Neural cell (in vitro differentiated cells): ENCODE results near the gene ROPN1B. TPM values are rescaled to one million over a fixed set of nuclear protein-coding genes. Genes with fewer than 3 reads are reported as not detected.

Experiments used
- H2AFZ ChIP-seq: fragments of 200-600, 300-800 bp; sonication (generic), shearing (Covaris generic); 2 replicates; pipeline ENCODE4 v1.6.0; 2014; ENCODE audit warnings: low read depth, mild to moderate bottlenecking, antibody characterized with exemption, low read length, moderate library complexity
- H3F3A ChIP-seq: fragments of 200-600 bp; shearing (Covaris generic); 2 replicates; pipeline ENCODE4 v1.6.1; 2016; ENCODE audit warnings: mild to moderate bottlenecking, moderate library complexity, mixed read lengths, antibody characterized with exemption, low read length; ENCODE audit not compliant: insufficient read depth, poor library complexity, severe bottlenecking
- H3K27ac ChIP-seq: fragments of 200-600, 300-800 bp; sonication (generic), shearing (Covaris generic); 2 replicates; pipeline ENCODE4 v1.5.1; 2014; ENCODE audit warnings: mild to moderate bottlenecking, low read length, moderate library complexity
- H3K27me3 ChIP-seq: fragments of 300-800, 200-600 bp; sonication (generic), shearing (Covaris generic); 2 replicates; pipeline ENCODE4 v1.6.0; 2014; ENCODE audit warnings: mild to moderate bottlenecking, low read depth, low read length, moderate library complexity; ENCODE audit not compliant: insufficient read depth
- H3K36me3 ChIP-seq: fragments of 300-800, 200-600 bp; sonication (generic), shearing (Covaris generic); 2 replicates; pipeline ENCODE4 v1.5.1; 2014; ENCODE audit warnings: mild to moderate bottlenecking, antibody characterized with exemption, low read length, moderate library complexity; ENCODE audit not compliant: insufficient read depth
- H3K4me2 ChIP-seq: fragments of 300-800, 200-600 bp; sonication (generic), shearing (Covaris generic); 2 replicates; pipeline ENCODE4 v1.6.0; 2014; ENCODE audit warnings: mild to moderate bottlenecking, low read length
- H3K4me3 ChIP-seq: fragments of 300-800, 200-600 bp; sonication (generic), shearing (Covaris generic); 2 replicates; pipeline ENCODE4 v1.5.1; 2014; ENCODE audit warnings: mild to moderate bottlenecking, low read length, moderate library complexity
- H3K79me2 ChIP-seq: fragments of 200-600 bp; shearing (Covaris generic); replicated peaks from 2 replicates; pipeline ENCODE4 v1.6.0; 2014; ENCODE audit warnings: mild to moderate bottlenecking, low read length, moderate library complexity; ENCODE audit not compliant: insufficient read depth
- H3K9ac ChIP-seq: fragments of 300-800, 200-600 bp; sonication (generic), shearing (Covaris generic); 2 replicates; pipeline ENCODE4 v1.6.1; 2016; ENCODE audit warnings: mild to moderate bottlenecking, low read length, mixed read lengths
- H3K9me2 ChIP-seq: fragments of 200-600 bp; shearing (Covaris generic); 2 replicates; pipeline ENCODE4 v1.6.1; 2016; ENCODE audit warnings: mild to moderate bottlenecking, low read length, mixed read lengths; ENCODE audit not compliant: insufficient read depth
- H3K9me3 ChIP-seq: fragments of 200-600, 300-800 bp; sonication (generic), shearing (Covaris generic); 2 replicates; pipeline ENCODE4 v1.6.1; 2016; ENCODE audit warnings: mild to moderate bottlenecking, mixed run types, low read length, moderate library complexity, mixed read lengths
- H4K20me1 ChIP-seq: fragments of 200-600 bp; shearing (Covaris generic); 2 replicates; pipeline ENCODE4 v1.6.1; 2016; ENCODE audit warnings: mild to moderate bottlenecking, mixed run types; ENCODE audit not compliant: insufficient read depth
- CTCF ChIP-seq: fragments of 450-650 bp; IDR thresholded peaks from 2 replicates; pipeline ENCODE4 v1.5.1; 2014; ENCODE audit warnings: antibody characterized with exemption, mild to moderate bottlenecking, moderate library complexity; ENCODE audit not compliant: poor library complexity, severe bottlenecking
- EP300 ChIP-seq: fragments of 450-650 bp; conservative IDR thresholded peaks from 2 replicates; pipeline ENCODE4 v1.6.1; 2014; ENCODE audit warnings: antibody characterized with exemption, mild to moderate bottlenecking, moderate library complexity; ENCODE audit not compliant: poor library complexity, severe bottlenecking
- EZH2 ChIP-seq: fragments of 200-600, 300-800 bp; shearing (Covaris generic), sonication (generic); IDR thresholded peaks from 2 replicates; pipeline ENCODE4 v1.6.1; 2014; ENCODE audit warnings: antibody characterized with exemption, low read length, borderline replicate concordance, mild to moderate bottlenecking; ENCODE audit not compliant: insufficient read depth, poor library complexity, severe bottlenecking
- MXI1 ChIP-seq: fragments of 450-650 bp; conservative IDR thresholded peaks from 2 replicates; pipeline ENCODE4 v1.6.1; 2014; ENCODE audit warnings: antibody characterized with exemption, mild to moderate bottlenecking; ENCODE audit not compliant: poor library complexity, severe bottlenecking
- POLR2AphosphoS5 ChIP-seq: IDR thresholded peaks from 2 replicates; pipeline ENCODE4 v1.6.1; 2012
- RAD21 ChIP-seq: fragments of 450-650 bp; conservative IDR thresholded peaks from 2 replicates; pipeline ENCODE4 v1.6.1; 2014; ENCODE audit warnings: antibody characterized with exemption, mild to moderate bottlenecking, moderate library complexity
- REST ChIP-seq: IDR thresholded peaks from 2 replicates; pipeline ENCODE4 v1.6.1; 2012; ENCODE audit warnings: borderline replicate concordance
- SMC3 ChIP-seq: fragments of 450-650 bp; conservative IDR thresholded peaks from 2 replicates; pipeline ENCODE4 v1.6.1; 2014; ENCODE audit warnings: antibody characterized with exemption, mild to moderate bottlenecking, moderate library complexity; ENCODE audit not compliant: poor library complexity
- TAF1 ChIP-seq: IDR thresholded peaks from 2 replicates; pipeline ENCODE4 v1.6.1; 2012; ENCODE audit warnings: low read depth
- polyA plus RNA-seq: library from polyadenylated mRNA; depleted of rRNA; stranded (reverse); fragments of >200 nt; gene quantifications from 2 replicates; pipeline ENCODE4 v1.2.3, GENCODE V29; 2014

ROPN1B gene
- polyA plus RNA-seq, 1 donor from 2014 or later: 0.11 TPM

- Histone ChIP-seq H3K4me2 (no peak overlapping the region), H3K9ac (no peak overlapping the region), H3K79me2 (no peaks in the 10 kb centered on the region), H4K20me1 (no peaks in the 10 kb centered on the region), H3K9me3 (no peaks in the 10 kb centered on the region), H3F3A (no peaks in the 10 kb centered on the region), H3K4me3 (no peak overlapping the region), H3K27ac (no peak overlapping the region), H3K9me2 (no peaks in the 10 kb centered on the region), H2AFZ (no peak overlapping the region), H3K27me3 (no peaks in the 10 kb centered on the region), H3K36me3 (no peaks in the 10 kb centered on the region)
- no peak for TF ChIP-seq MXI1
- no peak for TF ChIP-seq TAF1
- TF ChIP-seq REST: no peak
- TF ChIP-seq POLR2AphosphoS5: no peak
- no peak for TF ChIP-seq EZH2
- no peak for TF ChIP-seq RAD21
- no peak for TF ChIP-seq SMC3
- no peak for TF ChIP-seq CTCF
- no peak for TF ChIP-seq EP300
Measured at GRCh38 chr3:126018545-126018944, 49.6 kb downstream of the ROPN1B start.

GRCh38 chr3:126018995-126019394 lies 50.0 kb downstream of the ROPN1B start:
- H3K36me3 ChIP-seq: no peaks in the 10 kb centered on the region
- no peak overlapping the region for H2AFZ ChIP-seq

GRCh38 chr3:126019683-126020082 lies 50.7 kb downstream of the ROPN1B start:
- H3K9me3 ChIP-seq: no peaks in the 10 kb centered on the region
- H3K9ac ChIP-seq: no peak overlapping the region
- H3K4me2 ChIP-seq: no peak overlapping the region
- no peaks in the 10 kb centered on the region for H4K20me1 ChIP-seq
- no peaks in the 10 kb centered on the region for H3K9me2 ChIP-seq
- TF ChIP-seq REST: no peak
- no peak for TF ChIP-seq RAD21
- no peak for TF ChIP-seq EP300
- no peak for TF ChIP-seq MXI1
- TF ChIP-seq EZH2: no peak
- TF ChIP-seq SMC3: no peak
- TF ChIP-seq CTCF: no peak
- TF ChIP-seq POLR2AphosphoS5: no peak
- no peak for TF ChIP-seq TAF1
- H2AFZ ChIP-seq: no peak overlapping the region
- no peaks in the 10 kb centered on the region for H3K79me2 ChIP-seq
- H3K36me3 ChIP-seq: no peaks in the 10 kb centered on the region
- H3K27me3 ChIP-seq: no peaks in the 10 kb centered on the region
- no peak overlapping the region for H3K4me3 ChIP-seq
- no peak overlapping the region for H3K27ac ChIP-seq
- no peaks in the 10 kb centered on the region for H3F3A ChIP-seq

More at GRCh38 chr3:126018995-126019394, 50.0 kb downstream of the ROPN1B start:
- TF ChIP-seq RAD21 (no peak), EZH2 (no peak)
- Histone ChIP-seq H4K20me1 (no peaks in the 10 kb centered on the region), H3K4me3 (no peak overlapping the region), H3K27ac (no peak overlapping the region), H3K4me2 (no peak overlapping the region), H3K79me2 (no peaks in the 10 kb centered on the region), H3K27me3 (no peaks in the 10 kb centered on the region), H3F3A (no peaks in the 10 kb centered on the region), H3K9me3 (no peaks in the 10 kb centered on the region), H3K9ac (no peak overlapping the region), H3K9me2 (no peaks in the 10 kb centered on the region)
